HG03342 (cell line): ENCODE measurements around the gene SPINK5.
A peak's percentile ranks its signal among the peaks of the same experiment; 100 is the strongest.

Experiments used
- ATAC-seq: cut with Tn5 transposase; IDR thresholded peaks from one replicate; pipeline ENCODE4 v1.9.1; 2021; ENCODE audit warnings: mild to moderate bottlenecking, moderate library complexity; ENCODE audit not compliant: unreplicated experiment

The SPINK5 gene

GRCh38 chr5:148176480-148176879, 112.7 kb downstream of the SPINK5 start:
- no peak for ATAC-seq

GRCh38 chr5:148177207-148177606, 113.4 kb downstream of the SPINK5 start:
- no peak for ATAC-seq

- ATAC-seq, result peak; percentile 92
Observed at GRCh38 chr5:148179234-148179824, 115.5 kb downstream of the SPINK5 start.

- peak; percentile 92 for ATAC-seq
Observed at GRCh38 chr5:148186248-148187003, 122.6 kb downstream of the SPINK5 start.
